ENCODE results near the gene SFMBT1.

Gene SFMBT1, protein sequence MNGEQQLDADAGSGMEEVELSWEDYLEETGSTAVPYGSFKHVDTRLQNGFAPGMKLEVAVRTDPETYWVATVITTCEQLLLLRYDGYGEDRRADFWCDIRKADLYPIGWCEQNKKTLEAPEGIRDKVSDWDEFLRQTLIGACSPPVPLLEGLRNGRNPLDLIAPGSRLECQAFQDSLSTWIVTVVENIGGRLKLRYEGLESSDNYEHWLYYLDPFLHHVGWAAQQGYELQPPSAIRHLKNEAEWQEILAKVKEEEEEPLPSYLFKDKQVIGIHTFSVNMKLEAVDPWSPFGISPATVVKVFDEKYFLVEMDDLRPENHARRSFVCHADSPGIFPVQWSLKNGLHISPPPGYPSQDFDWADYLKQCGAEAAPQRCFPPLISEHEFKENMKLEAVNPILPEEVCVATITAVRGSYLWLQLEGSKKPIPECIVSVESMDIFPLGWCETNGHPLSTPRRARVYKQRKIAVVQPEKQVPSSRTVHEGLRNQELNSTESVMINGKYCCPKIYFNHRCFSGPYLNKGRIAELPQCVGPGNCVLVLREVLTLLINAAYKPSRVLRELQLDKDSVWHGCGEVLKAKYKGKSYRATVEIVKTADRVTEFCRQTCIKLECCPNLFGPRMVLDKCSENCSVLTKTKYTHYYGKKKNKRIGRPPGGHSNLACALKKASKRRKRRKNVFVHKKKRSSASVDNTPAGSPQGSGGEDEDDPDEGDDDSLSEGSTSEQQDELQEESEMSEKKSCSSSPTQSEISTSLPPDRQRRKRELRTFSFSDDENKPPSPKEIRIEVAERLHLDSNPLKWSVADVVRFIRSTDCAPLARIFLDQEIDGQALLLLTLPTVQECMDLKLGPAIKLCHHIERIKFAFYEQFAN

DNA sequence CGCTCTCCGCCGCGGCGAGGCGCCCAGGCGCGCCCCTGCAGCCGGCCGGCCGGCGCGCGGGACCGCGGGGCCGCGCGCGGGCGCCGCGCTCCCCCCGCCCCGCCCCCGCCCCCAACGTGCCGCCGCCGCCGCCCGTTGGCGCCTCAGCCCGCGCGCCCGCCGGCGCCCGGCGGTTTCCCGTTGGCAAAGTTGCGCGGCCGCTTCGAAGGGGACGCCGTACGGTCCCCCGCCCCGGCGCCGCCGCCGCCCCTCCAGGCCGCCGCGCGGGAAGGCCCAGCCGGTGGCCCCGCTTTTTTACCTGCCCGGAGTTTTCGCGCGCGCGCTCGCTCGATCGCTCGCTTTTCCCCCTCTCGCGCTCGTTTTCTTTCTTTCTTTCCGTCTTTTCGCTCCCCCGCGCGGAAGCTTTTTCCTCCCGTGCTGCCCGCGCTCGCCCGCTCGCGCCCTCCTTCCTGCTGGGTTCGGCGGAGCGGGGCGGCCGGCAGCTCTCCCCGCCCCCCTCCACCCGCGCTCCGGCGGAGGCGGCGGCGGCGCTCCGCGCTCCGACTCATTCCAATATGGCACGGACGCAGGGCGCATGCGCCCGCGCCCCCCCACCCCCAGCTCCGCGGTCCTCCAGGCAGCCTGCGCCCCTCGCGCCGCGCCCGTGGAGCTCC is at the start of gene SFMBT1:
TSS of gene SFMBT1 (minus strand) at position 556 of the 653 bp plus-strand sequence. CDS start 76,945 bp downstream, outside the sequence.
- DNase-seq = peak; percentile 38

DNA sequence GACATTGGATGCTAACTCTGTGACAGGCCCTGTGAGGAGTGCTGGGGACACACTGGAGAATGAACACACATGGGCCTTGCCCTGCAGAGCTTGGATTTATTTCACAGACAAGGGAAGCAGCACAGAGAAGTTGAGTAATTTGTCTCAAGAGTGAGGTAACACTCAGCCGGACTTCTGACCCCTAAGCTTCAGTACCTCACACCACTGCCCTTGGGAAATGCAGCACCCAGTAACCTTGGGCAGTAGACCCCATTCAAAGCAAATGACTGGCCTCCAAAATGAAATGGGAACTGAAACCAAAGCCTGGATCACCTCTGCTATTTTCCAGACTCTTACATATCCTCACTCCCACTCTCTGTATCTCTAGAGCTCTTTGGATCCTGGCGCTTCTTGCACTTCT is 47.1 kb upstream of the SFMBT1 start:
- DNase-seq = no peak

DNA sequence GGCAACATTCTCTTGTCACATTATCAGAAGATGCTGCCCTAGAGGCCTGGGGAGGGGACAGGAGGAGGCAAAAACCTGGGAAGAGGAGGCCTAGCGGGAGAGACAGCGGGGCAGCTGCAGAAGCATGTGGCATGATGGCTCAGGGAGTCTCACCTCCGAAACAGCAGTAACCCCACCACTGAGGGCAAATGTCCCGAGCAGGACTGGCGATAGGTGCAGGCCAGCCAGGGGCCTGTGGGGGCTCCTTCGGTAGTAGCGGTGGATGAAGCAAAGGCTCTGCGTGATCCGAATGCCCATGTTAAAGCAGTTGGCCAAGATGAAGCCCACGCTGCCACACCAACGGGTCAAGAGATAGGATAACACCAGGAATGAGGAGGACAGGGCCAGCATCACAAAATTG is 46.3 kb upstream of the SFMBT1 start:
- no peak for DNase-seq

DNA sequence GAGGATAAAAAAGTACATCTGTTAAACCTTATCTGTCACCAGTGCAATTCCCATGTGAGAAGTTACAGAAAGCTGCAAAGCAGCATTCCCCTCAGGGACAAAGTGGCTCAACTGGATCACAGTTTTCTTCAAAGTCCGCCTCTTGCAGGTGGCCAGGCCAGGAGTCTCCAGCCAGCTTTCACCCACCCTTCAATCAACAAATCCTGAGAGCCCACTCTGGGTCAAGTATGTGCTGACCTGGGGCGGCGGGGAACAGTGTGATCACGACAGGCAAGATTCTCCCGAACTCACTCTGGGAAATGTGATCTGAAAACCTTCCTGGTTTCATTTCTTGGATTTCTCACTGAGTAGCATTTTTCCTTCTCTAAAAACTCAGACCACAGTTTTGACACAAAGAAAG is 45.1 kb upstream of the SFMBT1 start:
- no peak for DNase-seq

DNA sequence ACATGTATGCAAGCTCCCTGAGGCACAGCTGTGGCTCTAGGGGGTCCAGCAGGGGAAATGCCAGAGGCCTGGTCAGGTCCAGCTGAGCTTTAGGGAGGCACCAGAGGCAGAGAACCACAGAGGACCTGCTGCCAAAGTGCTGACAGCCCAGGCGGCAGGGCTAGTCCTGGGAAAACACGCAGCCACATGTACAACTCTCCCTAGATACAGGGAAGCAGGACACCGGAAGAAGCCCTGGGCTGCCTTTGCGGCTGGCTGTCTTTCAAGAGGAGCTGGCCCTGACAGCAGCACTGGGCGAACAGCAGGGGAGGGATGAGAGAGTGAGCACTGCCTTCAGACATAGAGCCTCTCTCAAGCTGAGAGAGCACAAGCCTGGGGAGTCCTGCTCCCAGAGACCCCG is 43.6 kb upstream of the SFMBT1 start:
- no peak for DNase-seq

DNA sequence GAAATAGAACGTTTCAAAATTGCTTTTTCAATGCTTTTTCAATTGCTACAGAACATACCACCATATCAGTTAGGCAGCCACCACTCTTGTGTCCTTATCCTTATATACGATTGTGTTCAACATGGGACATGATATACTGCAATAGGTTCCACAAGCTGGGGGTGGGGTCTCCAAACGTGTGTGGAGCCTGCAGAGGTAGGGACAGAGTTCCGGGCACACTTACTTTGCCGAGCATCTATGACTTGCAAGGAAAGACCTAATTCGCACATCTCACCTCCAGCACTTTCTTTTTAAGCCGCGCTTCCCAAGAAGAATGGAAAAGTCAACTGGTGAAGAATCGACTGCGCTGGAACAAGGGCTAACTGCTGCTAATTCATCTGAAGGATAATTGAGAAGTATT is 39.6 kb upstream of the SFMBT1 start:
- no peak for DNase-seq

DNA sequence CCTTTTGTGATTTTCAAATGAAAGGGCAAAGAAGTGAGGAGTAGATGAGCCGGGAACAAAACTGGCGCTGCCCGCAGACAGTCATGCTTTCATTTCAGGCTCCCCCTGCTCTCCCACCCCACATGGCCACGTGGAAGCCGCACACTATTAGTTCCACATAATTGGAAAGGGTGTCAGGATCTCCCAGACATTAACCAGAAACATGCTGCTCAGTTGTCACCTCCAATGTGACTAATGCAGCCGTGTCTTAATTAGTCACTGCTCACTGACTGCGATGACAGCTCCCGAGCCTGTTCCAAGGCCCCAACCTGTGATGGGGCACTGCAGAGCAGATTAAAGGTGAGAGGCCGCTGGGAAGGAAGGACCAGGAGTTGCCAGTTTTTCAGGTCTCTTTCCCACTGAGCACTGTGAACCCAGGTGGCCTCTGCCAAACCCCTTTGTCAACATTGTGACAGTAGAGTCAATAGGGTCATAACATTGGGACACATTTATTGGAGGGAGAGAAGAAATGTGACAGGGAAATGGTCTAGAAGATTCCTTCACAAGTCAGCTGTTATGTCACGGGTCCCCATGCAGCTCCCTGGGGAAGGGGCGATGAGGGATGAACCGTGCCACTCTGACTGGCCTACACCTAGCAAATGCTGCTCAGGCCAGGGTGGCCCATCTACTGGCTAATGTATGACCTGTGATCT is 38.6 kb upstream of the SFMBT1 start:
- no peak for DNase-seq

DNA sequence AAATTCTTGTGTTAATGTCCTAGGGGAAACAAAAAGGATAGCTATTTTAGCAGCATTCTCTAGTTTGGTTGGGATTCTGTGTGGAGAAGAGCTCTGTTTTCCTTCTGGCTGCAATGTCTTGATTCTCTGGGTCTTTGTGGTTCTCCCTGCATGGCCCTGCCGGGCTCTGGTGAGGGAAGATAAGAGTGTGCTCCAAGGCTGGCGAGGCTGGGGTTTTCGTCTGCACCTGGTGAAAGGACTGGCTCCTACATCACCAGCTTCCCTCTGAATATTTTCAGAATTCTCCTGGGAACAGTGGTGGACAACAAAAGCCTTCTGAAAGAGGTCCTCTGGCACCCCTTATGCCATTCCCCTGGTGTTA is 38.1 kb upstream of the SFMBT1 start:
- DNase-seq = no peak

DNA sequence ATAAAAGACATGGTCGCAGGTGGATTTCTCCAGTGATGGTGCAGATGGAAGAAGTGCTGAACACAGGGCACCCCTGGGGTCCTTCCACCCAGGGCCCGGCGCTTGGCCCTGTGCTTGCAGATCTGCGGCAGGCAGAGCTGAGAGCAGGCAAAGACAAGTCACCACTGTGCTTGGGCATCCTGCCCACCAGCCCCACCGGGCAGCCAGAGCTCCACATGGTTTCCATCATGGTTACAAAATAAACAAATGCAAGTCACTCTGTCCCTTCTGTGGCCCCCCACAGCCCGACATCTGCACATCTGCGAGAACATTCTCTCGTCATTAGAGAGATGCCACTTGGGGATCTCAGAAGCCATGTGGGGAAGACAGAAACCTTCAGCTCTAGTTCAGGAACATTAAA is 37.6 kb upstream of the SFMBT1 start:
- peak; percentile 29 for DNase-seq

DNA sequence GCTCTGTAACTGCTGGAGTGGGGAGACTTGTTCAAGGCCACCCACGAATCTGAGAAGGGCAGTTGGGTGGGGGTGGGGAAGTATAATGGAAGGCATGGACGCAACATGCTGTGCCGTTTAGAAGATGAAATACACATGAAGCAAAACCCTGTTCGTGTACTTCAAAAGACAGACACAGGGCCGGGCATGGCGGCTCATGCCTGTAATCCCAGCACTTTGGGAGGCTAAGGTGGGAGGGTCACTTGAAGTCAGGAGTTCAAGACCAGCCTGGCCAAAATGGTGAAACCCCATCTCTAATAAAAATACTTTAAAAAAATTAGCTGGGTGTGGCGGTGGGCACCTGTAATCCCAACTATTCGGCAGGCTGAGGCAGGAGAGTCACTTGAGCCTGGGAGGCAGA is 36.9 kb upstream of the SFMBT1 start:
- no peak for DNase-seq

DNA sequence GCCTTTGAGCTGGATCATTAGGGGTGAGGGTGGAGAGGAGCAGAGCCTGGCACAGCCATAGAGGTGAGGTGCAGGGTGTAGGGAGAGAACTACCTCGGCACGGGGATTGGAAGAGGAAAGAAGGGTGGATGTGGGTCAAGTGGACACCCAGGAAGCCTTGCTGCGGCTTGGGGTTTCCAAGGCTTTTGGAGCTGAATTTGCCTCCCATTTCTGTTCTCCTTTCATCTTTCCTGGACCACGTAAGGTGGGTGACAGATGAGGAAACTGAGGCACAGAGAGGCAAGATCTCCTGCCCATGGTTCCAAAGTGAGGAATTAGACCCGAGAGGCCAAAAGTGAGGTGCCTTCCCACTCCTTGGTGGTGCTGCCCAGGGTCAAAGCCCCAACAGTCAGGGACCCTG is 35.4 kb upstream of the SFMBT1 start:
- DNase-seq = no peak

DNA sequence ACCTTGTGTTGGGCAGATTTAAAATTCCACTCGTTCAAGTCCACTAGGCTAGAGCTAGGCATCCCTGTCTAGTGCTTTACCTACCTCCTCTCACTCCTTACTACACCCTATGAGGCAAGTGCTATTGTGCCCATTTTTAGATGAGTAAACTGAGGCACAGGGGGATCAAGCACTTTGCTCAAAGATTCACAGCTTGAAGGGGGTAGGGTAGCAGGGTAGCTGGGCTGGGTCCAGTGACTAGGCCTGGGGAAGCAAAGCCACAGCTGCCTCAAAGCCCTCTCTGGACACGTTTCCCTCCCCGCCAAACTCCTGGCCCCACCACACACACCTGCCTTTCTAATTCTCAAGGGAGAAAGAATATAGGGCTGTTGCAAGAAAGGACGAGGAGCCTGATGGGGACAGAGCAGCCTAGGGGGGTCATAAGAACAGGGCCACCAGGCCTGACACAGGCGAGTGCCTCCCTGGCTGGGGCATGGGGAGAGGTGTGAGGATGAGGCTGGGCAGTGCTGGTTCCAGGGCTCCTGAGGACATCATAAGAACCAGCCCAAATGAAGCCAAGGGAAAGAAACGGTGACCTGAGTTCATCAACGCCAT is 34.8 kb upstream of the SFMBT1 start:
- DNase-seq = no peak

DNA sequence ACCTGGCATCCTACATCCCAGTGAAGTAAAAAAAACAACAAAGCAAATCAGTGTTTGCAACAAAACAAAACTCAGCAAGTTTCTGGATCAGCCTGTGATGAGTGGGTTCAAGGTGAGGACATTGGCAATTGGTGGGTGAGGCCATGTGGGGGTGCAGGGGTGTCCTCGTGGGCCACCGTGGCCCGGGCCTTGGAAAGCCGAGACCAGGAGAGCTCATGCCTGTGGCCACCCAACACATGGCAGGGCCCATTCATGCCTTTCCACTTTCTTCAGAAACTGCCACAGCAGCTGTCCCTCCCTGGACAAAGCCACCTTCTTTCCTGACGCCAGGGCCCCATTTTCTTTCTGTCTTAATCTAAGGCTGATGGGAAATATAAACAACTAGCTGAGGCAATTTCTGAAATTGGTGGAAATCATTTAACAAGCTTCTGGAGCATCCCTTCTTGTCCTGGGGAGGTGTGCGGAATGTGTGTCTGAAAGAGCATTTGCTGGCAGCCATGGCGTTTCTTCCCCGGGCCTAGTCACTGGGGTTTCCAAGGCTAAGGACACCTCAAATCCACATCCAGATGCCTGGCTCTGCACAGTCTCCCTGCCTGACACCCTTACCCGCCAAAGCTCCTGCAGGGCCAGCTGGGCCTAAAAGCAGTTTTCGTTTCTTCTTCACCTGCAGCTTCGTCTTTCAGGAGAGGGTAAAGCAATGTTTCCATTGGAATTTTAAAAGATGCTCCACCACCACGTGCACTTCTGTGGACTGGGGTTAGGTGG is 34.1 kb upstream of the SFMBT1 start:
- no peak for DNase-seq

DNA sequence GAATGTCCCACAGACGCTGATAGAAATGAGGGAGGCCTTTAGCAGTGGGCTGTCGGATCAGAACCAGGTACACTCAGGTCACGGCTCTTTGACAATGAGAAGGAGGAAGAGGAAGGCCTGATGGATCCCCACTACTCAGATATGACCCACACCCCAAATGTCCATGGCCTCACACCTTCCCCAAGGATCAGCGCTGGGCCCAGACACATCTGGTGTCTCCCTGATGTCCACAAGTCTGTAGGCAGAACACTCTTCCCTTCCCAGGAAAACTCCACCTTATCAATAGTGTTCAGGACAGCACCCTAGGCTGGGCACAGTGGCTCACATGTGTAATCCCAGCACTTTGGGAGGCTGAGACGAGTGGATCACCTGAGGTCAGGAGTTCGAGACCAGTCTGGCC is 33.3 kb upstream of the SFMBT1 start:
- DNase-seq = no peak

DNA sequence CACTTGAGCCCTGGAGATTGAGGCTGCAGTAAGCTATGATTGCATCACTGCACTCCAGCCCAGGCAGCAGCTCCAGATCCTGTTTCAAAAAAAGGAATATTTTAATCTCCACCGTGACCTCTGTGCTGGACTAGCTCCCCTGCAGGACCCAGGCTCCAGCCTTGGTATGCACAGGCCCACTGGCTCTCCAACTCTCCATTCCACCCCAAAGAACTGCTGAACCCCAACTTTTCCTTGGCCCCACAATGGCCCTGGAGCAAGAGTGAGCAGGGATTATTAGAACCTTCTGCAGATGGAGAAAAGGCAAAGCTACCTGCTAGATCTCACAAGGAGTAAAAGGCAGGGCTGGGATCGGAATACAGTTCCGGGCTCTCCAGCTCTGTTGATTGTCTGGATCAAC is 32.8 kb upstream of the SFMBT1 start:
- no peak for DNase-seq

DNA sequence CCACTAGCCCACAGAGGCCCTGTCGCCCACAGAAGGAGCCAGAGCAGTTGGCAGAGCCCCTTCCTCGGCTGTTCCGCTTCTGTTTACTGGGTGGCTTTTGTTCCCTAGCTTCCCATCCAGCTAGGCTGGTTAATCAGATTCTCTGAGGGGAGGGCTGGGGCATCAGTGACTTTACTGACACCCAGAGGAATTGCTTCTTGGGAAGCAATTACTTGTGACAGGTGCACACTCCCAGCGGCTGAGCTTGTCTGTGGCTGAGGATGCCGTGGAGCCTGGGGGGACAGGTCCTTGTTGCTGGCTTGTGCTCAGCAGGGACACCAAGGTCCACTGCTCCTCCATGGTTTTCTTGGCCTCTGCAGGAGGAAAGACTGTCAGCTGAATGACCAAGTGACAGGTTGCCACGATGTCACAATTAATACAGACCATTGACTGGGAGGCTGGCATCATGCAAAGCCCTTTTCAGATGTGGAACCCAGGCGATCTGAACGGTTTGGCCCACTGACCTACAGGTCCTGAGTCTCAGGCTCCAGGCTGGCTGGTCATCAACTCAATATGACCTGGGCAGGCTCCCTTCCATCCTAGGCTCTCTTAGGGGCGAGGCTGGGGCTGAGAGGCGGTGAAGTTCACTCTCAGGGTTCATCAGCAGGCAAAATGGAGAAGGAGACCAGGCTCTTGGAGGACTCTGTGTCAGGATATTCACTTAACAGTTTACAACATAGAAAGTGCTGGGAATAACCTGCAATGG is 31.8 kb upstream of the SFMBT1 start:
- no peak for DNase-seq

DNA sequence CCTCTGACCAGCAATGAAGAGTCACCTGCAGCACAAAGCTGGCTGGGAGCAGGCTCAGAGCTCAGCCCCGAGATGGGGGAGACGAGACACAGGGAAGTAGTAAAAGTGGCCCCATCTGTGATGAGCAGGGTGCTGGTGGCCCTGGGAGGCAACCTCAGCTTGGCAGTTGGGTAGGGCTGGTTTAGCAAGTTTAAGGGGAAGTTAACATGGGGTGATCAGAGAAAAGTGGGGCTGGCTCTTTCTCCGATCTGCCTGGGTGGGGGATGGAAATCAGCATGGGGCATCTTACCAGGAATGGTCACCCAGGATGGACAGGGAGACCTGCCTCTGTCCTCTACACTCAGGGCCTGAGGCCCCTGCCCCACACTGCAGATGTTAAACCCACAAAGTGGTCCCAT is 29.9 kb upstream of the SFMBT1 start:
- no peak for DNase-seq

DNA sequence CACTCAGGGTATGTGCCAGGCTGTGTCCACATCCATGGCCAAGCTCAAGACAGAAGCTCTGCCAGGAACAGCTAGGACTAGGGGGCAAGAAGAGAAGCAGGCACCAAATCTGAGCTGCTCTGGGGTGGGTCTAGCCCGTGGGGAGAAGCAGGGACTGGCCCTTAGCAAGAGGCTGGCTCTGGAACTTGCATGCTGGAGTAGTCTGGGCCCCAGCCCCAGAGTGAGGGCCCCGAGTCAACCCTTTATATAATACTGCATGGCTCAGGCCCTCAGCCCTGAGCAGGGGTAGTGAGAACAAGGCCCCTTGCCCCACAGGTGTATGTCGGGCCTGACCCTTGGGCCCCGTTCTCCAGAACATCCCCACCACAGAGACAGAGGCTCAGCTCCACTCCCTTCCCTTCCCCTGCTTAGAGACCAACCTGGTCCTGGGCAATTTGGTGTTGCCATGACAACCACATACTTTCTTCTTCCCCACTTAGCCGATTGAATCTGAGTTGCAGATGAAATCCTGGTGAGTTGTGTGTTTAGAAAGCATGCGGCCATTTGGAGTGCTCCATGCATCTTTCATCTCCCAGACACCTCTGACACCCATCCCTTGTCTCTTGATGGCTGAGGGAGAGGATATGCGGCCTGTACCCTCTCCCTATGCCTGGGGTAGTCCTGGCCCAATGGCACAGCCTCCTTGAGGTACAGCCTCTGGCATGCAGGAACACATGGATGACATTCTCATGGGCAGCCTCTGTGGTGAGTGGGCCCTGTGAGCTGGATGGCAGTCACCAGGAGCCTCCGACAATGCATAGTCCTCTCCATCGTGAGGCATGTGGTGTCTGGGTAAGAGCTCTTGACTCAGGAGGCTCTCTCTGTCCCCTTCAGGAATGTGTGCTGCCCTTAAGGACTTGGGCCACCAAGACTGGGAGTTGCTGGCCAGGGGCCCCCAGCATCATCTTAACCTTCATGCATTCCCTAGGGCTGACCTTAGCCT is 29.2 kb upstream of the SFMBT1 start:
- no peak for DNase-seq

DNA sequence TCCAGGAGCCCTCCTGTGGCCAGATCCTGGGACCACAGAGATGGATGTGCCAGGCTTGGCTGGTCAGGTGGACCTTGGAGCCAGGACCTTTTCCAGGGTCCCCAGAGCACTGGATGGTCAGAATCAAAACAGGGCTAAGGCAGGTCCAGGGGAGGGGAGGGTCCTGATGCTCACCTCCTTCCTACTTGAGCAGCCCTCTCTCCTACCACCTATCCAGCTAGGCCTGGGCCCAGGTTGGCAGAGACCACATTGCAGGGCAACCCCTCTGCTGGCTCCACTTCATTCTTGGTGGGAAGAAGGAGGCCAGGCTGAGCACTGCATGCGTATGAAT is 28.5 kb upstream of the SFMBT1 start:
- no peak for DNase-seq
